Testis (tissue), 2 donors: ENCODE data around the gene PKNOX2.

ENCODE experiments used
- CTCF ChIP-seq, 3 experiments: fragments of 450-650 bp in 2 of 3; fragments of 200-600 bp in 1 of 3; sonication (generic) in 1 of 3; IDR thresholded peaks; one replicate each; pipeline ENCODE4 v1.5.1; 2016 to 2019; ENCODE audit warnings: antibody characterized with exemption in 3 of 3, mild to moderate bottlenecking in 2 of 3, moderate library complexity in 1 of 3
- POLR2A ChIP-seq: fragments of 450-650 bp; IDR thresholded peaks from one replicate; pipeline ENCODE4 v1.6.1; 2017; ENCODE audit warnings: antibody characterized with exemption, mild to moderate bottlenecking, moderate library complexity

GRCh38 chr11:125299061-125299615 lies 134.6 kb downstream of the PKNOX2 start:
- TF ChIP-seq POLR2A, result no peak
- no peak for TF ChIP-seq CTCF (IDR thresholded peaks at IDR 0.05)
